GM19455 (cell line): Measurements from ENCODE around the gene FOXJ3.

Experiments
- ATAC-seq: cut with Tn5 transposase; IDR thresholded peaks from one replicate; pipeline ENCODE4 v1.9.1; 2021; ENCODE audit not compliant: unreplicated experiment

The FOXJ3 gene

GRCh38 chr1:42311897-42312296 is 23.1 kb downstream of the FOXJ3 start:
- no peak for ATAC-seq

- no peak for ATAC-seq
Observed at GRCh38 chr1:42311138-42311537, 23.9 kb downstream of the FOXJ3 start.

GRCh38 chr1:42306977-42307376 is 28.1 kb downstream of the FOXJ3 start:
- ATAC-seq: no peak

- no peak for ATAC-seq
Observed at GRCh38 chr1:42305639-42306038, 29.4 kb downstream of the FOXJ3 start.

- no peak for ATAC-seq
Observed at GRCh38 chr1:42302034-42302433, 33.0 kb downstream of the FOXJ3 start.

- ATAC-seq: no peak
Observed at GRCh38 chr1:42298520-42298919, 36.5 kb downstream of the FOXJ3 start.

- ATAC-seq: no peak
Observed at GRCh38 chr1:42295816-42296215, 39.2 kb downstream of the FOXJ3 start.

GRCh38 chr1:42290130-42290529 is 44.9 kb downstream of the FOXJ3 start:
- no peak for ATAC-seq

- no peak for ATAC-seq
Observed at GRCh38 chr1:42288311-42288985, 46.6 kb downstream of the FOXJ3 start.

- no peak for ATAC-seq
Observed at GRCh38 chr1:42282867-42283583, 52.0 kb downstream of the FOXJ3 start.

- ATAC-seq: no peak
Observed at GRCh38 chr1:42282024-42282579, 52.9 kb downstream of the FOXJ3 start.

GRCh38 chr1:42280821-42281220 is 54.2 kb downstream of the FOXJ3 start:
- no peak for ATAC-seq

GRCh38 chr1:42279055-42279454 is 56.0 kb downstream of the FOXJ3 start:
- no peak for ATAC-seq

GRCh38 chr1:42272920-42273319 is 62.1 kb downstream of the FOXJ3 start:
- no peak for ATAC-seq

GRCh38 chr1:42267904-42268303 is 67.1 kb downstream of the FOXJ3 start:
- ATAC-seq: no peak

- ATAC-seq: no peak
Observed at GRCh38 chr1:42266253-42267135, 68.5 kb downstream of the FOXJ3 start.

GRCh38 chr1:42264511-42265190 is 70.4 kb downstream of the FOXJ3 start:
- ATAC-seq: no peak

GRCh38 chr1:42263019-42263418 is 72.0 kb downstream of the FOXJ3 start:
- no peak for ATAC-seq

GRCh38 chr1:42260376-42261070 is 74.5 kb downstream of the FOXJ3 start:
- no peak for ATAC-seq

- no peak for ATAC-seq
Observed at GRCh38 chr1:42259739-42260064, 75.3 kb downstream of the FOXJ3 start.
